HCT116 (cell line): ENCODE measurements around the gene PARP12. TPM values are rescaled to one million over a fixed set of nuclear protein-coding genes. Genes with fewer than 3 reads are reported as not detected.

Experiments used
- ATAC-seq: fragments of 200-7000 bp; cut with Tn5 transposase; 2 replicates; pipeline ENCODE4 v1.9.1; 2020; ENCODE audit warnings: mild to moderate bottlenecking, moderate library complexity
- BruUV-seq: library from RNA; stranded (reverse); fragments of 400-500 nt; replicated peaks from 2 replicates; lab custom pipeline; 2021; lab: Mats Ljungman, UMichigan
- CTCF ChIA-PET: fragments of 300-600 bp; sonication (Branson Sonifier 250); formaldehyde crosslinking; loops from one replicate; lab custom pipeline; 2021; ENCODE audit warnings: antibody characterized with exemption; lab: Charles Lee
- POLR2A ChIA-PET: fragments of 300-600, 350-600 bp; sonication (Branson Sonifier 250); formaldehyde crosslinking; loops from one replicate; lab custom pipeline; 2021; ENCODE audit warnings: antibody characterized with exemption; lab: Charles Lee
- RAD21 ChIA-PET, 2 experiments: fragments of 300-600 bp; sonication (Branson Sonifier 250); formaldehyde crosslinking; loops; one replicate each; lab custom pipeline; 2023; ENCODE audit warnings: low total read pairs in 2 of 2; ENCODE audit not compliant: uncharacterized antibody in 2 of 2, unreplicated experiment in 2 of 2, low non-redundant PET in 1 of 2; lab: Charles Lee
- DNase-seq: peaks from one replicate; pipeline ENCODE4 v3.0.0-alpha.2; 2010; ENCODE audit warnings: low read depth, low spot score
- H2AFZ ChIP-seq: fragments of 200-600 bp; shearing (Covaris generic), sonication (generic); 2 replicates; pipeline ENCODE4 v1.6.1; 2017; ENCODE audit warnings: low read depth, mixed run types, mixed read lengths, antibody characterized with exemption, low read length; ENCODE audit not compliant: poor library complexity, severe bottlenecking
- H3K27ac ChIP-seq: 2 replicates; pipeline ENCODE4 v1.5.1; 2012; ENCODE audit warnings: low read depth, low read length
- H3K27me3 ChIP-seq: fragments of 200-600 bp; sonication (generic); 2 replicates; pipeline ENCODE4 v1.6.1; 2016; ENCODE audit warnings: mixed run types, low read length, mixed read lengths; ENCODE audit not compliant: insufficient read depth
- H3K36me3 ChIP-seq, 2 experiments: fragments of 200-500 bp in 1 of 2; fragments of 200-600 bp in 1 of 2; sonication (Bioruptor generic) in 1 of 2; sonication (generic) in 1 of 2; 2 replicates each; pipeline versions ENCODE4 v1.5.1 to v1.6.1; 2014 to 2016; ENCODE audit warnings: low read length in 2 of 2, inconsistent platforms in 1 of 2, mixed read lengths in 1 of 2, mixed run types in 1 of 2; ENCODE audit not compliant: insufficient read depth in 2 of 2, control insufficient read depth in 1 of 2
- H3K4me1 ChIP-seq, 2 experiments: fragments of 200-600 bp in 1 of 2; sonication (generic) in 1 of 2; 2 replicates each; pipeline versions ENCODE4 v1.5.1 to v1.6.1; 2012 to 2017; ENCODE audit warnings: low read length in 2 of 2, inconsistent platforms in 1 of 2, mild to moderate bottlenecking in 1 of 2, mixed read lengths in 1 of 2, mixed run types in 1 of 2, moderate library complexity in 1 of 2; ENCODE audit not compliant: insufficient read depth in 2 of 2, control insufficient read depth in 1 of 2
- H3K4me2 ChIP-seq: fragments of 200-600 bp; sonication (generic); 2 replicates; pipeline ENCODE4 v1.6.1; 2017; ENCODE audit warnings: mixed run types, low read length, mixed read lengths
- H3K4me3 ChIP-seq, 2 experiments: fragments of 200-600 bp in 1 of 2; sonication (generic) in 1 of 2; replicated peaks in 1 of 2; 2 replicates each; pipeline ENCODE4 v1.5.1; 2011 to 2016; ENCODE audit warnings: low read length in 2 of 2, control low read depth in 1 of 2, low read depth in 1 of 2, mild to moderate bottlenecking in 1 of 2, mixed read lengths in 1 of 2, mixed run types in 1 of 2
- H3K79me2 ChIP-seq: fragments of 200-600 bp; sonication (generic); 2 replicates; pipeline ENCODE4 v1.6.1; 2017; ENCODE audit warnings: mild to moderate bottlenecking, mixed run types, low read length, moderate library complexity, mixed read lengths; ENCODE audit not compliant: insufficient read depth
- H3K9ac ChIP-seq: fragments of 200-600 bp; sonication (generic); 2 replicates; pipeline ENCODE4 v1.6.1; 2016; ENCODE audit warnings: low read length, mixed read lengths
- H3K9me2 ChIP-seq: fragments of 200-600 bp; sonication (generic), shearing (Covaris generic); 2 replicates; pipeline ENCODE4 v1.6.1; 2017; ENCODE audit warnings: mixed run types, mild to moderate bottlenecking, moderate library complexity; ENCODE audit not compliant: insufficient read depth
- H3K9me3 ChIP-seq, 2 experiments: fragments of 200-500 bp in 1 of 2; fragments of 200-600 bp in 1 of 2; sonication (Bioruptor generic) in 1 of 2; sonication (generic) in 1 of 2; 2 replicates each; pipeline ENCODE4 v1.6.1; 2014 to 2017; ENCODE audit warnings: low read length in 2 of 2, mixed read lengths in 2 of 2, inconsistent platforms in 1 of 2, low read depth in 1 of 2, mild to moderate bottlenecking in 1 of 2, mixed run types in 1 of 2, moderate library complexity in 1 of 2; ENCODE audit not compliant: control insufficient read depth in 1 of 2, insufficient read depth in 1 of 2
- H4K20me1 ChIP-seq: fragments of 200-600 bp; sonication (generic), shearing (Covaris generic); 2 replicates; pipeline ENCODE4 v1.6.1; 2017; ENCODE audit warnings: mixed run types, mild to moderate bottlenecking, moderate library complexity; ENCODE audit not compliant: insufficient read depth
- CBX3 ChIP-seq: IDR thresholded peaks from 2 replicates; pipeline ENCODE4 v1.6.1; 2012; ENCODE audit warnings: low read depth
- CEBPB ChIP-seq: IDR thresholded peaks from 2 replicates; pipeline ENCODE4 v1.6.1; 2012; ENCODE audit warnings: low read depth
- EGR1 ChIP-seq: IDR thresholded peaks from 2 replicates; pipeline ENCODE4 v1.6.1; 2012; ENCODE audit warnings: low read depth
- EZH2 ChIP-seq: fragments of 200-600 bp; sonication (generic); IDR thresholded peaks from 2 replicates; pipeline ENCODE4 v1.6.1; 2017; ENCODE audit warnings: antibody characterized with exemption, mixed run types
- EZH2phosphoT487 ChIP-seq: fragments of 200-600 bp; IDR thresholded peaks from 2 replicates; pipeline ENCODE4 v1.6.1; 2018; ENCODE audit warnings: antibody characterized with exemption, borderline replicate concordance
- POLR2AphosphoS5 ChIP-seq: IDR thresholded peaks from 2 replicates; pipeline ENCODE4 v1.6.1; 2011; ENCODE audit warnings: mild to moderate bottlenecking, low read depth, low read length, moderate library complexity
- RAD21 ChIP-seq: IDR thresholded peaks from 2 replicates; pipeline ENCODE4 v1.6.1; 2012; ENCODE audit warnings: low read depth, mild to moderate bottlenecking
- SP1 ChIP-seq: IDR thresholded peaks from 2 replicates; pipeline ENCODE4 v1.6.1; 2012; ENCODE audit warnings: low read depth
- TCF7L2 ChIP-seq: IDR thresholded peaks from 2 replicates; pipeline ENCODE4 v1.7.0; 2011; ENCODE audit warnings: borderline replicate concordance, inconsistent platforms; ENCODE audit not compliant: insufficient read depth, insufficient read length; ENCODE audit errors: extremely low read depth
- ZFX ChIP-seq: fragments of 450-650 bp; IDR thresholded peaks from 2 replicates; pipeline ENCODE4 v1.6.1; 2017
- intact Hi-C: fragments of 100-400 bp; cut with micrococcal nuclease; formaldehyde crosslinking; loops from 2 replicates; pipeline ENCODE4 v1.10.0; 2022
- total RNA-seq: library from RNA; stranded (reverse); gene quantifications from one replicate; pipeline ENCODE4 v1.2.1, GENCODE V29; 2021; ENCODE audit not compliant: unreplicated experiment
- TF ChIP-seq, protein P1 (sequence below), 3 experiments: fragments of 200-600 bp in 1 of 3; sonication (generic) in 1 of 3; IDR thresholded peaks in 2 of 3; conservative IDR thresholded peaks in 1 of 3; 2 replicates each; pipeline ENCODE4 v1.5.1; 2012 to 2017; ENCODE audit warnings: low read depth in 2 of 3, low read length in 2 of 3, antibody characterized with exemption in 1 of 3, borderline replicate concordance in 1 of 3, control low read depth in 1 of 3, mild to moderate bottlenecking in 1 of 3, mixed read lengths in 1 of 3, mixed run types in 1 of 3, moderate library complexity in 1 of 3; ENCODE audit not compliant: insufficient read depth in 1 of 3

PARP12 gene
- total RNA-seq, 1 experiment from 2014 or later, result 17.7 TPM

DNA sequence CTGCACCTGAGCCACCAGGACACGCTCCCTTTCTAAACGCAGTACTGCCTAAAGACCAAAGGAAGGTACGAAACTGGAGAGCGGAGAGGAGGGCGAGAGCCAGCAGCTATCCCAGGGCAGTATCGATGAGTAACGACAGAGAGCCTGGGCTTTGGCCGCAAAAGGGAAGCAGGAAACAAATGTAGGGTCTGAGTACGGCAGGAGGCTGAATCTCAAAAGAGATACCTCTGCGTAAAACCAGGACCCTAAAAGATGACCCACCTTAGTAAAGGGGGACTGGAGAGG is 20.4 kb downstream of the PARP12 start (continued):
- TF ChIP-seq, protein P1, sequence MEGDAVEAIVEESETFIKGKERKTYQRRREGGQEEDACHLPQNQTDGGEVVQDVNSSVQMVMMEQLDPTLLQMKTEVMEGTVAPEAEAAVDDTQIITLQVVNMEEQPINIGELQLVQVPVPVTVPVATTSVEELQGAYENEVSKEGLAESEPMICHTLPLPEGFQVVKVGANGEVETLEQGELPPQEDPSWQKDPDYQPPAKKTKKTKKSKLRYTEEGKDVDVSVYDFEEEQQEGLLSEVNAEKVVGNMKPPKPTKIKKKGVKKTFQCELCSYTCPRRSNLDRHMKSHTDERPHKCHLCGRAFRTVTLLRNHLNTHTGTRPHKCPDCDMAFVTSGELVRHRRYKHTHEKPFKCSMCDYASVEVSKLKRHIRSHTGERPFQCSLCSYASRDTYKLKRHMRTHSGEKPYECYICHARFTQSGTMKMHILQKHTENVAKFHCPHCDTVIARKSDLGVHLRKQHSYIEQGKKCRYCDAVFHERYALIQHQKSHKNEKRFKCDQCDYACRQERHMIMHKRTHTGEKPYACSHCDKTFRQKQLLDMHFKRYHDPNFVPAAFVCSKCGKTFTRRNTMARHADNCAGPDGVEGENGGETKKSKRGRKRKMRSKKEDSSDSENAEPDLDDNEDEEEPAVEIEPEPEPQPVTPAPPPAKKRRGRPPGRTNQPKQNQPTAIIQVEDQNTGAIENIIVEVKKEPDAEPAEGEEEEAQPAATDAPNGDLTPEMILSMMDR (IDR thresholded peaks at IDR 0.05 in 2 of 3, conservative IDR thresholded peaks at IDR 0.05 in 1 of 3; ENCODE audit: borderline replicate concordance in 1 of 3, insufficient read depth in 1 of 3, low read depth in 2 of 3, low read length in 2 of 3), result no peak
- TF ChIP-seq EGR1, result no peak
- TF ChIP-seq SP1, result no peak
- TF ChIP-seq EZH2, result no peak

DNA sequence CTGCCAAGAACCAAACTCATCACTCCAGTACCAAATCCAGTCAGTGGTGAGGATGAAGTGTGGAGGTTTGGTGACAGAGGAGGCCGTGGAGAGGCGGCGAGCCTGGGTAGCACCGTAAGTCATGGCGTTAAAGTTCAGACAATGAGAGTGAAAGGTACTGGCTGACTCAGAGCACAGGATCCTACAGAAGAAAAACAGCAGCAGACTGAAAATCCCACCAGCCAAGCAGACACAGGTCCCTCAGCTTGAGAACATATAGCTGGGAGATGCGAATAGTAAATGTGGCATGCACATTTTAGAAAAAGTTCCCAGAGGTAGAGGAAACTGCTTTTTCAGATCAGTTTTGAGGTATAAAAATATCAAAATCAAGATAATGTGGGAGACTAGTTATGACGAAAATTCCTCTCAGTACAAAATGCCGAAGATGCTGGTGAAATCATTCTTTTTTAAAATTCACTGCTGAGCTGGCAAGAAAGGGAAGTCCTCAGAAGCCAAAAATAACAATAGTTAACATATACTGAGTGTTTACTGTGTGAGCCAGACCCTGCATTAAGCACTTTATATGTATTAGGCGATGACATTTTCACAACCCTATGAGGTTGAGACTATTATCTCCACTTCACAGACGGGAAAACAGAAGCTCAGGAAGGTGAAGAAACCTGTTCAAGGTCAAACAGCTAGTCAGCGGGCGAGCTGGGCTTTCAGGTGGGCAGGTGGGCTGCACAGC is 20.9 kb downstream of the PARP12 start:
- CTCF ChIA-PET, result interaction anchor here (1.4 kb wide), 1 partner anchor 421 kb away, joined by 4 read pairs; no protein-coding TSS in a partner anchor
- no peak for ATAC-seq
- RAD21 ChIA-PET, result no interaction called here
- no peak overlapping the region for H3K9ac ChIP-seq
- no peaks in the 10 kb centered on the region for H3K27me3 ChIP-seq
- no peaks in the 10 kb centered on the region for H3K9me2 ChIP-seq
- H3K9me3 ChIP-seq, result no peaks in the 10 kb centered on the region
- H3K79me2 ChIP-seq, result no peaks in the 10 kb centered on the region
- TF ChIP-seq POLR2AphosphoS5, result no peak
- TF ChIP-seq TCF7L2, result no peak
- no peak for TF ChIP-seq CEBPB
- no peak for TF ChIP-seq CBX3
- no peak for TF ChIP-seq ZFX
- no peak for TF ChIP-seq EZH2phosphoT487
- TF ChIP-seq RAD21, result no peak
- TF ChIP-seq SP1, result no peak
- TF ChIP-seq, all 23 proteins: peak for 0
- Histone ChIP-seq H3K4me1 (no peaks in the 10 kb centered on the region), H4K20me1 (no peaks in the 10 kb centered on the region), H3K27ac (no peak overlapping the region), H3K36me3 (no peaks in the 10 kb centered on the region), H3K4me2 (no peak overlapping the region), H2AFZ (no peak overlapping the region), H3K4me3 (no peak overlapping the region)
- BruUV-seq, result no TSS peak
- intact Hi-C loops, result no loop called here
- POLR2A ChIA-PET, result no interaction called here
- no peak for DNase-seq
